SK-N-MC (cell line): ENCODE data around the gene BCAS3.

Source experiments
- EZH2 ChIP-seq: fragments of 200-600 bp; sonication (generic); IDR thresholded peaks from one replicate; pipeline ENCODE4 v1.6.1; 2017; ENCODE audit warnings: antibody characterized with exemption
- FOXP2 ChIP-seq: optimal IDR thresholded peaks from 2 replicates; pipeline ENCODE3; 2011; ENCODE audit warnings: mild to moderate bottlenecking, moderate library complexity; ENCODE audit not compliant: insufficient read depth; ENCODE audit errors: extremely low read length, control extremely low read depth
- POLR2AphosphoS5 ChIP-seq: IDR thresholded peaks from 2 replicates; pipeline ENCODE4 v1.6.1; 2012; ENCODE audit warnings: mild to moderate bottlenecking, low read depth, low read length, borderline replicate concordance

- TF ChIP-seq POLR2AphosphoS5 (no peak), EZH2 (no peak), FOXP2 (no peak)
Measured at GRCh38 chr17:61306003-61306402, 628.4 kb downstream of the BCAS3 start.
